Limb (tissue), 2 donors: ENCODE measurements around the gene SLC26A8.
"Not testable (repeated sequence)": the region's sequence is repeated elsewhere in the genome, so short reads cannot be mapped to it uniquely, and the experiment has no call there.

Source experiments
- DNase-seq, 2 donors: peaks; one replicate each; pipeline ENCODE4 v3.0.0-alpha.2; 2016; ENCODE audit errors: extremely low spot score in 2 of 2

The SLC26A8 gene

DNA sequence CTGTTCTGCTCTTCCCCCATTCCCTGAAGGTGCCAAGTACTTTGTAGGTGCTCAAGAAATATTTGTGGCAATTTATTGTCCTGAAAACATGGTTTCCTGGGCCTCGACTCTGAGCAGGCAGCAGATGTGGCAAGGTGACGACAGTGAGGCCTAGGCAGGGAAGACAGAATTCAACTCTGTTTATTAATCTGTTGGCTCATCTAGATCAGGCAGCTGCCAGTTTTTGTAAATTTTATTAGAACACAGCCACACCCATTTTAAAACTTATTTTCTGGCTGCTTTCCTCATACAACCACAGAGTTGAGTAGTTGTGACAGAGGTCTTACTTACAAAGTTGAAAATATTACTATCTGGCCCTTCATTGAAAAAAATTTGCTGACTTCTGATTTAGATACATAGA, 27.7 kb upstream of the SLC26A8 start:
- peak in 1 of 2 donors; percentile 42 for DNase-seq

DNA sequence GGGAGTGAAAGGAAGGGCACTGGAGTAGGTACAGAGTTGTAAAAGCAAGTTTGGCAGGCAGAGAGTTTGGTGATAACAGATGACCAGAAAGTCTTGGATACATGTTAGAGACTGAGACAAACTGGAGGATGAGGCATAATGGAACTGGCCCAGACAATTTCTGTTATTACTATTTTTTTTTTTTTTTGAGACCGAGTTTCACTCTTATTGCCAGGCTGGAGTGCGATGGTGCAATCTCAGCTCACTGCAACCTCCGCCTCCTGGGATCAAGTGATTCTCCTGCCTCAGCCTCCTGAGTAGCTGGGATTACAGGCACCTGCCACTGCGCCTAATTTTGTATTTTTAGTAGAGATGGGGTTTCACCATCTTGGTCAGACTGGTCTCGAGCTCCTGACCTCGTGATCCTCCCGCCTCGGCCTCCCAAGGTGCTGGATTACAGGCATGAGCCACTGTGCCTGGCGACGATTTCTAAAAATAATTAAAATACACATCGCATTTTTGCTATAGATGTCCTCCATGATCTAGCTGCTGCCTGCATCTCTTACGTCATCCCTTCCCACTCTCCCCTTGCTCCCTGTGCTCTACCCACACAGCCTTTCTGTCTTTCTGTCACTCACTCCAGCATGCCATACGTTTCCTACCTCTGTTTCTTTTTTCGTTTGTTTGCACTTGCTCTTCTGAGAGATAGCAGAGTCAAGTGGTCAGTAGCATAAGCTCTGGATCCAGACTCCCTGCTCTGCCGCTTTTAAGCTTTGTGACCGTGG, 26.7 kb upstream of the SLC26A8 start:
- no peak for DNase-seq

DNA sequence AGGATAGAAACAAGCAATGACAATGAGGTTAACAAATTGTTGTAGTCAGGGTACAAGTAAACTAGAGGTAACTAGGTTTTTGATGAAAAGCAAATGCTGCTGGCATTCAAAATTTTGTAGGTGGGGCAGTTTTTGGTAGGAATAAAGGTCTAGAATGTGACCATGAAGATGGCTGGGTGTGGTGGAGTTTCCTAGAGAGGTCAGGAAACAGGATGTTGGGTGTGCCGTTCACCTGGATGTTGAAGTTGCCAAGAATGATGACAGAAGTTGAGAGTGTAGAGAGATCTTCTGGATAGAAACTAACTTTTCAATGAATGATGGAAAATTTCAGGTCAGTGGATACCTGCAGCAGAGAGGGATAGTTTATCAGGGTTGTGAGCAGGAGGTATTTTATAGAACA, 25.9 kb upstream of the SLC26A8 start:
- DNase-seq, result no peak

DNA sequence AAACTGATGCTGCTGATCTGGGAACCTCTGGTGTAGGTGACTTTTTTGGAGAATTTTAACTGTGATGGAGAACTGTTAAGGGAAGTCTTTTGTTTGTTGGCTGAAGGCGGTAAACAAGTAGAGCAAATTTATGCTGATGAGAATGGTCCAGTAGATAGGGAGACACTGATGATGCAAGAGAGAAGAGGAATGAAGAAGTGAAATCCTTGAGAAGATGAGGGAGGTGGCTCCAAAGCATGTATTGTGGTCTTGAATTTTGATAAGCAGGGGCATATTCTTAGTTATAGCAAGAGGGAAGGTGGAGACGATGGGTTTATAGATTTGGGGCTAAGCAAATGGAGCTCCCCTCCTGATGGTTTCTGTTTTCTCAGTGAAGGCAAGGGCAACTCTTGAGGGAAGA, 25.1 kb upstream of the SLC26A8 start:
- no peak for DNase-seq

DNA sequence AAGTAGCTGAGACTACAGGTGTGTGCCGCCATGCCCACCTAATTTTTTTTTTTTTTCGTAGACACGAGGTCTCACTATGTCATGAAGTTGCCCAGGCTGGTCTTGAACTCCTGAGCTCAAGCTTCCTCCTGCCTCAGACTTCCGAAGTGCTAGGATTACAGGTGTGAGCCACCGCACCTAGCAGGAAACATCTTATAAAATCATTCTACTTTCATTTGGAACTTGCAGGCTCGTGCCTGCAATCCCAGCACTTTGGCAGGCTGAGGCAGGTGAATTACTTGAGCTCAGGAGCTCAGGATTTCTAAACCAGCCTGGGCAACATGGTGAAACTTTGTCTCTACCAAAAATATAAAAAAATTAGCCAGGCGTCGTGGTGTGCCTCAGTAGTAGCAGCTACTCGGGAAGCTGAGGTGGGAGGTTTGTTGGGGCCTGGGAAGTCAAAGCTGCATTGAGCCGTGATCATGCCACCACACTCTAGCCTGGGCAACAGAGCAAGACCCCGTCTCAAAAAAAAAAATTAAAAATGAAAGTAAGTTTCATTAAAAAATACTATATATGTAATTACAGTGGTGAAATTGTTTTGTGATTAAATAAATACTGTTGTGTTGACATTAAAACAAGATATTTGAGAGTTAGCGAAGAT, 18.3 kb upstream of the SLC26A8 start:
- no peak for DNase-seq

DNA sequence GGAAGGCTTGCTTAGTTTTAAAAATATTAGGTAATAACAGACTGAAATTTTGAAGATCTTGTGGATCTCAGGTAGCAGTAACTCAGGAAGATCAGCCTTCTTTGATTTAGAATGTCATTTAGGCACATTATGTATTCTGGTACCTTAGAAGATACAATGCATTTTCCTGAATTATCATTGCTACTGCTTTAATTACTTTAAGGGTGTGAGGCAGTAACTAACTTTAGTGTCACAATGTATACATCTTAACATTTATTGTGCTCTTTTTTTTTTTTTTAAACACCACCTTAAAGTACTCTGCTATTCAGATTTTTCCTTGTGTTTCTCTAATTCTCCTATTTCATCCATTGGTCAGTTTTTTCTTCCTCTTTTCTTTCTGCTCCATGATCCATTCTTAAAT, 16.5 kb upstream of the SLC26A8 start:
- DNase-seq, result no peak

DNA sequence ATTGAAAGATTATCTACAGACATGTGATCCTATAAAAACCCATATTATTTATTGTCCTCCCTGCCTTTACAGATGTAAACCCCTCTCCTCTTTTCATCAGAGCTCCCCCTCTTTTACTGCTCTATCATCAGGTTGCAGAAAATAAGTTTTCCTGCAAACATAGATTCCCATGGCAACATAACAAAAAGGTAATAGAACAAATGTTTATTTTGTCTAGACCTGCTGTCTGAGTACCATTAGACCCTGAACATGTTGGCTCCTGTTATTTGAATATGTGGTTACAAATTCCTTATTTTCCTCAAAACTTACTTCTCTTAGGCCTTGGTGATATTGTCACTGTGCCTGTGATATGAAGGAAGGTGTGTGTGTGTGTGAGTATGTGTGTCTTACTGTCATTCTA, 14.7 kb upstream of the SLC26A8 start:
- peak in 1 of 2 donors; percentile 20 for DNase-seq

DNA sequence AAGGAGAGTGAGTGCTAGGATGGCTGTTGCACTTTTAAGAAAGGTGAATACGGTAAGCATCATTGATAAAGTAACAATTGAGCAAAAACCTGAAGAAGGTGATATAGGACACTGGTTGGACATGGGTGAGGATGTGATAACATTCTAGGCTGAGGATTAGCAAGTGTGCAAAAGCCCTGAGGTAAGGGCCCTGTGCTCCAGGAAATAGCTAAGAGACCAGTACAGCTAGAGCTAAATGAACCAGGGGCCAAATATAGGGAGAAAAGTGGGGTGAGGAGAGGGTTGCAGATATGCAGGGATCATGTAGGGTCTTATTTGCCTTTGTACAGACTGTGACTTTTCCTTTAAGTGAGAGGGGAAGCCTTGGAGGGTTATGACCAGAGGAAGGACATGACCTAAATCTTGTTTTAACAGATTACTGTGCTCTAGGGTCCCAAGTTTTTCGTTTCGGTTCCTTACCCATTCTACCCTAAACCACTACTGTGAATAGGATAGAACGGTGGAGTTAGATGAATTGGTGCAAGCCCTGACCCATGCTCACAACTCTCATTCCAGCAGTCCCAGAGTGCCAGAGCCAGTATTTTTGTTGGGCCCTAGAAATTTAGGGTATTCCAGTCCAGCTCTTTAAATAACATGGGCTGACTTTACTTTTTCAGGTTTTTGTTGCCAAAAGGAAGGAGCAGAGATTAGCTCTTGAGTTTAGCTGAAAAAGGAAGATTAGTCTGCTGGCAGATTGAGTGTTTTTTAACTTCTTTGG, 13.9 kb upstream of the SLC26A8 start:
- DNase-seq, result no peak

DNA sequence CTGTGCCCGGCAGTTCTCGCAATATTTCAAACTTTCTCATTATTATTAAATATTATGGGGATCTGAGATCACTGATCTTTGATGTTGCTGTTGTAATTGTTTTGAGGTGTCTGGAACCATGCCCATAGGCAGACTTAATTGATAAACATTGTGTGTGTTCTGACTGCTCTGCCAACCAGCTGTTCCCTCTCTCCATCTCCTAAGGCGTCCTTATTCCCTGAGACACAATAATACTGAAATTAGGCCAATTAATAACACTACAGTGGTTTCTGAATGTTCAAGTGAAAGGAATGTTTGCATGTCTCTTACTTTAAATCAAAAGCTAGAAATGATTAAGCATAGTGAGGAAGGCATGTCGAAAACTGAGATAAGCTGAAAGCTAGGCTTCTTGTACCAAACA, 10.8 kb upstream of the SLC26A8 start:
- no peak for DNase-seq

DNA sequence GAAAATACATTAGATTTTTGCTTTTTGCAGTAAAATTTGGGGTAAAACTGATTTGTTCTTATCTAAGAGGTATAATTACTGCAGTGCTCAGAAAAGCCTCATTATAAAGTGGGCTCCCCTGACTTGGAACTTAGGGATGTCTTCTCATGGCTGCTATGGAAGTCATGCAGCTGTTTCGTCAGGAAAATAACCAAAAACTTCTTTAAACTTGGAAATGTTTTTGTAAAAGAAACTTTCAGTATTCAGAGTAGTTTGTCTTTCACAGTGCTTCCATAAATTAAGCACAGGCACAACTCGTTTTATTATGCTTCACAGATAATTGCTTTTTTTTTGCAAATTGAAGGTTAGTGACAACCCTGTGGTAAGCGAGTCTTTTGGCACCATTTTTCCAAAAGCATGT, 10.0 kb upstream of the SLC26A8 start:
- no peak for DNase-seq

DNA sequence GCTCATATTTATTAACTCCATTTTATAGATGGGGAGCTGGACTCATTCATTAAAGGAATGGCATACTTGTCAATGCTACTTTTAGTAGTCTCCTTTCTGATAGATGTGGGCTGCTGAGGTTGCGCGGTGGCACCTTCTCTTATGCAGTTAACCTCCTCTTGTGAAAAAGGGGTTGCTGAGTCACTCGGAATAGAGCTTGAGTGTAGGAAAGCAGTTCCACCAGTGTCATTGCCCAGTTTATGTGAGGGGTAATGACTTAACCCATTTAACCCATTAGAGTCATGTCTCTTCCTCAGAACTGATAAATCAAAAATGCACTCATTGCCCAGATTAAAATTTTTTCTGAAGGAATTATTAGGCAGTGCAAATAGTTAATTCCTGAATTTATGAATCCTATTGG, 9.5 kb upstream of the SLC26A8 start:
- no peak for DNase-seq

DNA sequence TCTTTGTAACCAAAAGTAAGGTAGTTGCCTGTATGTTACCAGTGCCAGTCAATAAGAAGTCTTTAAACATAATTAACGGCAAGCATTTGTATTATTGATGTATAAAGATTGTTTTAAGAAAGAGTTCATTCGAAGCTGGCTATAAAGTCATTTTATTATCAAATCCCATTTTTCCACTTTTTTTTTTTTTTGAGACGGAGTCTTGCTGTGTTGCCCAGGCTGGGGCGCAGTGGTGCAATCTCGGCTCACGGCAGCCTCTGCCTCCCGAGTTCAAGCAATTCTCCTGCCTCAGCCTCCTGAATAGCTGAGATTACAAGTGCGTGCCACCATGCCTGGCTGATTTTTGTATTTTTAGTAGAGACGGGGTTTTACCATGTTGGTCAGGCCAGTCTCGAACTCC, 8.7 kb upstream of the SLC26A8 start:
- DNase-seq, result not testable (repeated sequence)

DNA sequence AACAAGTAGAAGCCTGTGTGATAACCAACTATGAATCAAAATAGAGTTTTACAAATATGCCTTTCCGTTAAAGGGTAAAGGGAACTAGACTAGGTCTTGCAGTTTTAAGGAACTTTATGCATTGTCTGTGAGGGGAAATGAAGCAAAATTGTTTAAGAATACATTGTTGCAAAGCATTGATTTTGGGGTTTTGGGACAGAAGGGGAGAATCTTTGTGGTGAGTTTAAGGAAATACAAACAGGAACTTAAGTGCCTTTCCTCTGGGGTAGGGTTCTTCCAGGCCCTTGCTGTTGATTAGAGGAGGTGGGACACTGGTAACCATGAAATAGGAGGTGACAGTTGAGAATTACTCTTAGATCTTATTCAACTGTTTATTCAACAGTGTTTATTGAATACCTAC, 7.8 kb upstream of the SLC26A8 start:
- DNase-seq, result no peak

DNA sequence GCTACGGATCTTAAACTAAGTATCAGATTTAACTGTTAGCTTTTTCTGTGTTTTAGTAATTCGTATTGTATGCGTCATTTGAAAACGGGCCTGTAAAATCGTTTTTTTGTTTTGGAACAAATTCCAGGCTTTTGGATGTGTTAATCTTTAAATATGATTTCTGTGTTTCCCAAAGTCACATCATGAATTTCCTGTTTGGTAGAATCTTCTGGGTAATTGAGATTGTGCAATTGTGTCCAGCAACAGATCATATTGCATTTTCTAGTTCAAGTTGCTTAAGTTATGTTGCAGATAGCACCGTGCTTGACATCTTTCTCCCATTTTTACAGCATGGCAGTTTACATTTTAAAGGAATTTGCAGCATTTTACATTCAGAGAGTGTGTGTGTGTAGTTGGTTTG, 5.0 kb upstream of the SLC26A8 start:
- DNase-seq, result peak in 1 of 2 donors; percentile 13

DNA sequence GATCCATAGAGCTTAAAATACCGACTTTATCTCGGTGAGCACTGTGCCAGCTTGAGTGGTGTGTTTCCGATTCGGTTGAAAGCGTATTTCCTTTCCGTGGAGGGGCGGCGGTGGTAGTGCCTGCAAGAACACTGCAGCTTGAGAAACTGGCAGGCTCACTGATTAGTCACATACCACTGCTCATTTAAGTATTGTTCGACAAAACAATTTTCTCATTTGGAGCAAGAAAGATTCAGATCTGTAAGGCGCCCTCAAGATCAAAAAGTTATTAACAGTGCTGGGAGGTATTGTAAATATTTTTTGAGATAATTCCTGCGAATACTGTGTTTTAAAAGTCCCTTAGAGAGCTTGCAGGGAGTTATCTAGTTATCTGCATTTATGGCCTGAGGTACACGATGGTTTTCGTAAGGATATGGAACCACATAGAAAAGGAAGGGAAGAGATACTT, 4.5 kb upstream of the SLC26A8 start:
- peak; percentile 29 to 41 for DNase-seq

DNA sequence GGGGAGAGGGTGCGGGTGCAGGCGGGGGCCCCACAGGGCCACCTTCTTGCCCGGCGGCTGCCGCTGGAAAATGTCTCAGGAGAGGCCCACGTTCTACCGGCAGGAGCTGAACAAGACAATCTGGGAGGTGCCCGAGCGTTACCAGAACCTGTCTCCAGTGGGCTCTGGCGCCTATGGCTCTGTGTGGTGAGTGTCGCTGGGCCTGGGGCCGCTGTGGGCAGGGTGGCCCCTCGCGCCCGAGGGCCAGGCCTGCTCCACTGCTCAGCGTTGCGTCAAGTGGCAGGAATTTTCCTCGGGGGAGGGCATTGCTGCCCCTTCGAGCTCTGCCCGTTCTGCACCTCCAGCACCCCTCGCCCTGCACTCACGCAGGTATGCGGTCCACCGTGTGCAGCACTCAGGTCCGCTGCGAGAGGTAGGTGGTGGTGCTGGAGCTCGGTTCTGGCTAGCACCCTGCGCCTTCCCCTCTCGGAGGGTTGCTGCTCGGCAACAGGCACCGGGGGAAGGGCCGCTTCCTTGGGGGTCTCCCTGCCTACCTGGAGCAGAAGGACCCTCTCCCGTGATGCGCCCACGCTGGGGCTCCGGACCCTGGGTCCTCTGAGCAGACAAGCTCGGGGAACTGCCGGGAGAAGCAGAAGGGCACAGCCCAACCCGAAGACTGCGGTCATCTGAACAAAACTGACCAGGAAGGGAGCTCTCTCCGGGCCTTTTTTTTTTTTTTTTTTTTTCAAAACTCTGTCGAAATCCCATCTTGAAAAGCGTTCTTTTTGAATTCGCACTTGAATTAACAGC, 3.8 kb upstream of the SLC26A8 start:
- peak in 1 of 2 donors; percentile 67 for DNase-seq

DNA sequence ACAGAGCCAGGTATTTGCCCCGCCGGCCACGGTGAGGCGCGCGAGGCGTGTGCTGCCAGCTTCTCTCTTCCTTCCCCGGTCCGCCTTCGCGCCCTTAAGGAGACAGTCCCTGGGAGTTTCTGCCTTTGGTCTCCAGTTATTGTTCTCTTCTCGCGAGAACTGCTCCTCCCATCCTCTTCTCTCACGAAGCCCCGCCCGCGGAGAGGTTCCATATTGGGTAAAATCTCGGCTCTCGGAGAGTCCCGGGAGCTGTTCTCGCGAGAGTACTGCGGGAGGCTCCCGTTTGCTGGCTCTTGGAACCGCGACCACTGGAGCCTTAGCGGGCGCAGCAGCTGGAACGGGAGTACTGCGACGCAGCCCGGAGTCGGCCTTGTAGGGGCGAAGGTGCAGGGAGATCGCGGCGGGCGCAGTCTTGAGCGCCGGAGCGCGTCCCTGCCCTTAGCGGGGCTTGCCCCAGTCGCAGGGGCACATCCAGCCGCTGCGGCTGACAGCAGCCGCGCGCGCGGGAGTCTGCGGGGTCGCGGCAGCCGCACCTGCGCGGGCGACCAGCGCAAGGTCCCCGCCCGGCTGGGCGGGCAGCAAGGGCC, 3.2 kb upstream of the SLC26A8 start, which contains the start of gene MAPK14:
Gene MAPK14, plus strand, starts transcription at position 308 of the 587 bp plus-strand sequence. CDS start 350 bp downstream, outside the sequence.
- peak; percentile 99 to 100 for DNase-seq

DNA sequence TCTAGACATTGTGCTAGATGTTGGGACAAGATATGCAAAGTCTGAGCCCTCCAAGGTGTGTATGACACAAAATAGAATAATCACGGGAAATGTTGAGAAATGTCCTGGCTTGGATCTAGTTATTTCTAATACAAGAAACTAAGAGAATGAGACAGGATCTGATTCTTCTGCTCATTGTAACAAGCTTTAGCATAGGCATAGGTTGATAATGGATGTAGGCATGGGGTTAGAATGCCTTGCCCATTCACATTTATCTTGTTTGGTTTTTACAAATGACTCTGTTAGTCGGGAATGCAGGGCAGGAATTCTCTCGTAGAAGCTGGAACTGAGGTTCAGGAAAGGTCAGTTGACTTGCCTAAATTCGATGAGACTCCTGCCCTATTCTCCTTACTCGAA, 1.5 kb upstream of the SLC26A8 start:
- no peak for DNase-seq

DNA sequence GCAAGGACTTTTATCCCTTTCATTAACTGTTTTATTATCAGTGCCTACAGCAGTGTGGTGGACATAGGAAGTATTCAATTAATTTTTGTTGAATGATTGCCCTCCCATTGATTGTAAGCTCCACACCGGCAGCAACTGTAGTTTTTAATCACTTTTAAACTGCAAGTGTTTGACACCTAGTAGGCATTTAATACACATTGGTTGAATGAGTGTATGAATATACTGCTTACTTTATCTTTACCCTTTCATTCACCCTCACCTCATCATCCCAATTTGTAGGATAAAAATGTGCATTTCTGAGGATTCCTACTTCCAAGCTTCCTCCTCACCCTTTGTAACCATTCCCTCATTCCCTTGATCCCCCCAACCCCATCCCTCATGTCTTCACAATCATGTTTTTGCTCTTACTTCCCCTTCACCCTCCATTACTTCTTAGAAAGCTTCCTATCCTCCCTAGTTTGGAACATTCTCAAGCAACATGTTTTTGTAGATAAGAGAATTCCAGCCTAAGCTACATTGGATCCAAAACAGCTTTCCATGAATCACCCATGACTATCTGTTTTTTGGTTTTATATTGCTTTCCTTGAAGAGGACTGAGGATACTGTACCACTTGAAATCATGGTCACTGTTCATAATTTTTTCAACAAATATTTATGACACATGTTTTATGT, 955 bp upstream of the SLC26A8 start:
- no peak for DNase-seq

DNA sequence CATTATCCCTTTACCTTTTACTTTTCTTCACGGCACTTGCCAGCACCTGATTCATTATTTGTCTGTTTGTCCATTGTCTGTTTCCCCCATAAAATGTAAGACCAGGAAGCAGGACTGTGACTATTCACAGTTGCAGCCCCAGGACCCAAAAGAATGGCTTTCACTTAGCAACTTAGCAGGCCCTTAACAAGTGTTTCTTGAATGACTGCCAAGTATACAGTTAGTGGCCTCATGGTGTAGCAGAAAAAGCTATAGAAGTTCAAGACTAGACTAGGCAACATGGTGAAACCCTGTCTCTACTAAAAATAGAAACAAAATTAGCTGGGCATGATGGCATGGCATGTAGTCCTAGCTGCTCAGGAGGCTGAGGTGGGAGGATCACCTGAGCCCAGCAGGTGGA, 4.3 kb downstream of the SLC26A8 start:
- DNase-seq, result no peak

DNA sequence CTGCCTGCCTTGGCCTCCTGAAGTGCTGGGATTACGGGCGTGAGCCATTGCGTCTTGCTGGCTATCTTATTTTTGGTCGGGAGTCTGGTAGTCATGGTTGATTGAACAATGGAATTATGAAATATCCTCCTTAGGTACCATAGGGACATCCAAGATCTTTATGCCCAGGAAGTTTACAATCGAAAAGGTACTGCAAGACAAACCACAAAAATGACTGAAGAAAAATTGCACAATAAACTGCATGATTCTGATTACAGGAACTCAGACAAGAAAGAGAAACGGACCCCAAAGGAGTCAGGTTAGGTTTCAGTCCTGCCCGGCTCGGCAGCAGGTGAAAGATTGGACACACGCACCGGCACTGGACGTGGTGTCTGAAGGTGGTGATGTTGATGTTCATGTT, 5.3 kb downstream of the SLC26A8 start:
- DNase-seq, result no peak
